WTC11 (cell line): ENCODE results near the gene CNTNAP2. TPM values are rescaled to one million over a fixed set of nuclear protein-coding genes. Genes with fewer than 3 reads are reported as not detected.

ENCODE experiments used
- ATAC-seq: fragments of 200-7000 bp; cut with Tn5 transposase; 2 replicates; pipeline ENCODE4 v1.10.0; 2021; ENCODE audit warnings: mild to moderate bottlenecking, moderate library complexity
- CTCF ChIA-PET: fragments of 300-600 bp; sonication (Branson Sonifier 250); formaldehyde crosslinking; loops from one replicate; lab custom pipeline; 2021; ENCODE audit warnings: antibody characterized with exemption; lab: Charles Lee
- POLR2A ChIA-PET: fragments of 350-600 bp; sonication (Branson Sonifier 250); formaldehyde crosslinking; loops from one replicate; lab custom pipeline; 2021; ENCODE audit warnings: antibody characterized with exemption; lab: Charles Lee
- DNase-seq: peaks from one replicate; pipeline ENCODE4 v3.0.0; 2021; ENCODE audit warnings: low spot score
- H3K27ac Mint-ChIP-seq: 2 replicates; pipeline ENCODE4 v1.8.0; 2021; ENCODE audit warnings: mixed read lengths
- H3K27me3 Mint-ChIP-seq: 2 replicates; pipeline ENCODE4 v1.8.0; 2021; ENCODE audit warnings: low read depth, mild to moderate bottlenecking, moderate library complexity, mixed read lengths
- H3K36me3 Mint-ChIP-seq: 2 replicates; pipeline ENCODE4 v1.8.0; 2021; ENCODE audit warnings: mixed read lengths
- H3K4me1 Mint-ChIP-seq: 2 replicates; pipeline ENCODE4 v1.8.0; 2022; ENCODE audit warnings: mixed read lengths
- H3K4me3 Mint-ChIP-seq: 2 replicates; pipeline ENCODE4 v1.8.0; 2021; ENCODE audit warnings: mild to moderate bottlenecking, moderate library complexity, mixed read lengths
- H3K9me3 Mint-ChIP-seq: 2 replicates; pipeline ENCODE4 v1.8.0; 2021; ENCODE audit warnings: mixed read lengths
- CDX4 ChIP-seq: fragments of 250-450 bp; sonication (Bioruptor Pico); IDR thresholded peaks from 2 replicates; pipeline ENCODE4 v1.9.0; 2021; ENCODE audit warnings: moderate library complexity, mild to moderate bottlenecking, inconsistent platforms, borderline replicate concordance
- CREM ChIP-seq: sonication (generic); formaldehyde crosslinking; IDR thresholded peaks from 2 replicates; pipeline ENCODE4 v1.8.1; 2022; ENCODE audit warnings: mild to moderate bottlenecking, missing genetic modification reagents, moderate library complexity
- CTCF ChIP-seq: fragments of 200-600 bp; IDR thresholded peaks from 2 replicates; pipeline ENCODE4 v1.8.0; 2022; ENCODE audit warnings: antibody characterized with exemption
- E2F1 ChIP-seq: sonication (generic); formaldehyde crosslinking; IDR thresholded peaks from 2 replicates; pipeline ENCODE4 v1.8.0; 2022; ENCODE audit warnings: mild to moderate bottlenecking, missing genetic modification reagents
- ELF4 ChIP-seq: sonication (generic); formaldehyde crosslinking; IDR thresholded peaks from 2 replicates; pipeline ENCODE4 v1.8.1; 2022; ENCODE audit warnings: low read depth, mild to moderate bottlenecking, moderate library complexity, missing genetic modification reagents
- GRHL2 ChIP-seq: fragments of 250-450 bp; sonication (Bioruptor Pico); IDR thresholded peaks from 2 replicates; pipeline ENCODE4 v1.8.0; 2022; ENCODE audit warnings: mild to moderate bottlenecking, moderate library complexity; ENCODE audit not compliant: insufficient replicate concordance, severe bottlenecking
- HMGA2 ChIP-seq: fragments of 250-450 bp; sonication (Bioruptor Pico); IDR thresholded peaks from 2 replicates; pipeline ENCODE4 v1.4.0; 2021; ENCODE audit warnings: mild to moderate bottlenecking, moderate library complexity
- IRF1 ChIP-seq: sonication (generic); formaldehyde crosslinking; IDR thresholded peaks from 2 replicates; pipeline ENCODE4 v1.8.0; 2023; ENCODE audit warnings: missing genetic modification reagents
- JAZF1 ChIP-seq: fragments of 250-450 bp; sonication (Bioruptor Pico); IDR thresholded peaks from 2 replicates; pipeline ENCODE4 v1.9.0; 2021; ENCODE audit warnings: moderate library complexity, mild to moderate bottlenecking, inconsistent platforms
- JUN ChIP-seq: sonication (generic); formaldehyde crosslinking; IDR thresholded peaks from 2 replicates; pipeline ENCODE4 v1.8.0; 2023; ENCODE audit warnings: mild to moderate bottlenecking, missing genetic modification reagents
- NR1H2 ChIP-seq: sonication (generic); formaldehyde crosslinking; IDR thresholded peaks from 2 replicates; pipeline ENCODE4 v1.9.0; 2021; ENCODE audit warnings: mild to moderate bottlenecking, moderate library complexity, missing genetic modification reagents
- PRRX2 ChIP-seq: fragments of 250-450 bp; sonication (Bioruptor Pico); IDR thresholded peaks from 2 replicates; pipeline ENCODE4 v1.8.0; 2021; ENCODE audit warnings: mild to moderate bottlenecking
- RORB ChIP-seq: fragments of 250-450 bp; sonication (Bioruptor Pico); IDR thresholded peaks from 2 replicates; pipeline ENCODE4 v1.9.0; 2021; ENCODE audit warnings: mild to moderate bottlenecking
- SMAD4 ChIP-seq: sonication (generic); formaldehyde crosslinking; IDR thresholded peaks from 2 replicates; pipeline ENCODE4 v1.8.0; 2022; ENCODE audit warnings: mild to moderate bottlenecking, missing genetic modification reagents
- TEAD1 ChIP-seq: sonication (generic); formaldehyde crosslinking; IDR thresholded peaks from 2 replicates; pipeline ENCODE4 v1.8.0; 2022; ENCODE audit warnings: mild to moderate bottlenecking, missing genetic modification reagents
- TEAD4 ChIP-seq: sonication (generic); formaldehyde crosslinking; IDR thresholded peaks from 2 replicates; pipeline ENCODE4 v1.8.0; 2022; ENCODE audit warnings: mild to moderate bottlenecking, missing genetic modification reagents
- TP53 ChIP-seq: sonication (generic); formaldehyde crosslinking; IDR thresholded peaks from 2 replicates; pipeline ENCODE4 v1.8.1; 2023; ENCODE audit warnings: mild to moderate bottlenecking, missing genetic modification reagents
- ZMAT4 ChIP-seq: fragments of 250-450 bp; sonication (Bioruptor Pico); IDR thresholded peaks from 2 replicates; pipeline ENCODE4 v1.9.0; 2021; ENCODE audit warnings: mild to moderate bottlenecking
- ZNF138 ChIP-seq: sonication (generic); formaldehyde crosslinking; conservative IDR thresholded peaks from 2 replicates; pipeline ENCODE4 v1.8.1; 2022; ENCODE audit warnings: mild to moderate bottlenecking, moderate library complexity, missing genetic modification reagents
- ZNF396 ChIP-seq: fragments of 250-450 bp; sonication (Bioruptor Pico); IDR thresholded peaks from 2 replicates; pipeline ENCODE4 v1.8.0; 2021; ENCODE audit warnings: mild to moderate bottlenecking, moderate library complexity, borderline replicate concordance
- ZNF416 ChIP-seq: fragments of 250-450 bp; sonication (Bioruptor Pico); IDR thresholded peaks from 2 replicates; pipeline ENCODE4 v1.9.0; 2021; ENCODE audit warnings: mild to moderate bottlenecking, inconsistent platforms
- total RNA-seq: library from RNA; stranded (reverse); gene quantifications from 3 replicates; pipeline ENCODE4 v1.2.3, GENCODE V29; 2021

CNTNAP2 gene
- total RNA-seq, 1 experiment from 2014 or later, result 63.8 TPM

GRCh38 chr7:147022056-147022455, 905.5 kb downstream of the CNTNAP2 start (continued):
- TF ChIP-seq RORB (CRISPR knock-in tag) (no peak), IRF1 (CRISPR knock-in tag) (no peak), E2F1 (no peak), ZNF416 (CRISPR knock-in tag) (no peak), CTCF (no peak), ZNF396 (CRISPR knock-in tag) (no peak), TP53 (no peak)

GRCh38 chr7:147023440-147023839, 906.8 kb downstream of the CNTNAP2 start:
- TF ChIP-seq E2F1 (no peak), ZMAT4 (CRISPR knock-in tag) (no peak), IRF1 (CRISPR knock-in tag) (no peak), HMGA2 (CRISPR knock-in tag) (no peak), CDX4 (CRISPR knock-in tag) (no peak), JAZF1 (CRISPR knock-in tag) (no peak), CREM (no peak), TEAD4 (CRISPR knock-in tag) (no peak)
- Mint-ChIP-seq H3K27ac (no peak overlapping the region), H3K36me3 (no peaks in the 10 kb centered on the region), H3K27me3 (no peaks in the 10 kb centered on the region), H3K9me3 (peaks cover 9% of the 10 kb centered on the region), H3K4me3 (no peak overlapping the region), H3K4me1 (no peaks in the 10 kb centered on the region)
- POLR2A ChIA-PET, result no interaction called here
- CTCF ChIA-PET, result no interaction called here
- no peak for DNase-seq
- no peak for ATAC-seq

- Mint-ChIP-seq H3K36me3 (no peaks in the 10 kb centered on the region), H3K4me3 (no peak overlapping the region), H3K4me1 (peaks cover 5% of the 10 kb centered on the region), H3K27ac (no peak overlapping the region), H3K9me3 (peaks cover 8% of the 10 kb centered on the region), H3K27me3 (no peaks in the 10 kb centered on the region)
- TF ChIP-seq GRHL2 (no peak), ZNF138 (no peak), NR1H2 (CRISPR knock-in tag) (no peak), SMAD4 (no peak), ELF4 (CRISPR knock-in tag) (no peak), TEAD1 (CRISPR knock-in tag) (no peak), PRRX2 (CRISPR knock-in tag) (no peak), JUN (CRISPR knock-in tag) (no peak)
- ATAC-seq (no peak), DNase-seq (no peak)
- ChIA-PET POLR2A (no interaction called here), CTCF (no interaction called here)
Observed at GRCh38 chr7:147029953-147030352, 913.4 kb downstream of the CNTNAP2 start.
